K562 (cell line): ENCODE data around the gene CEP19. TPM values are rescaled to one million over a fixed set of nuclear protein-coding genes. Genes with fewer than 3 reads are reported as not detected.
A peak's percentile ranks its signal among the peaks of the same experiment; 100 is the strongest.

Experiments
- ELK1 ChIP-seq: sonication (generic); formaldehyde crosslinking; IDR thresholded peaks from 2 replicates; pipeline ENCODE4 v1.8.1; 2022; ENCODE audit warnings: missing genetic modification reagents
- EP400 ChIP-seq: fragments of 450-650 bp; IDR thresholded peaks from 2 replicates; pipeline ENCODE4 v1.6.1; 2017; ENCODE audit warnings: antibody characterized with exemption, mild to moderate bottlenecking, moderate library complexity
- HDAC2 ChIP-seq: fragments of 450-650 bp; IDR thresholded peaks from 2 replicates; pipeline ENCODE4 v1.6.1; 2016; ENCODE audit warnings: mild to moderate bottlenecking
- LCOR ChIP-seq: sonication (generic); formaldehyde crosslinking; IDR thresholded peaks from 2 replicates; pipeline ENCODE4 v1.8.0; 2022; ENCODE audit warnings: mild to moderate bottlenecking, missing genetic modification reagents
- LEF1 ChIP-seq: fragments of 450-650 bp; IDR thresholded peaks from 2 replicates; pipeline ENCODE4 v1.6.1; 2016; ENCODE audit warnings: mild to moderate bottlenecking
- MAFK ChIP-seq: IDR thresholded peaks from 2 replicates; pipeline ENCODE4 v1.6.1; 2011; ENCODE audit warnings: low read length, improper control_type of control experiment
- PBX2 ChIP-seq, 2 experiments: IDR thresholded peaks in 1 of 2; conservative IDR thresholded peaks in 1 of 2; 2 replicates each; pipeline ENCODE4 v1.6.1; 2016; ENCODE audit warnings: low read depth in 2 of 2, mild to moderate bottlenecking in 1 of 2, missing compliant biosample characterization in 1 of 2, missing genetic modification characterization in 1 of 2, moderate library complexity in 1 of 2
- WHSC1 ChIP-seq: IDR thresholded peaks from one replicate; pipeline ENCODE4 v1.6.1; 2012; ENCODE audit warnings: low read length, control low read depth, inconsistent platforms
- ZNF217 ChIP-seq: sonication (generic); formaldehyde crosslinking; IDR thresholded peaks from 2 replicates; pipeline ENCODE4 v1.8.0; 2022; ENCODE audit warnings: mild to moderate bottlenecking, missing genetic modification reagents
- polyA plus RNA-seq, 8 experiments: library from polyadenylated mRNA; depleted of rRNA in 4 of 8; stranded (reverse) in 5 of 8; unstranded in 3 of 8; fragments of >200 nt; fragmentation: Nextera tagmentation in 2 of 8; fragmentation: Illumina TruSeq in 1 of 8; extraction: Ambion mirVana in 2 of 8; extraction: Trizol in 1 of 8; gene quantifications; 2 replicates each; pipeline versions ENCODE4 v1.2.1 to v1.2.3, GENCODE V29; 2011 to 2014; ENCODE audit warnings: inconsistent platforms in 1 of 8, missing spikeins in 1 of 8
- total RNA-seq, 7 experiments: library from RNA; depleted of rRNA in 6 of 7; stranded (reverse); fragments of >200 nt in 6 of 7; fragmentation: Illumina TruSeq in 2 of 7; extraction: Trizol in 2 of 7; gene quantifications; 2 replicates each; pipeline versions ENCODE4 v1.2.1 to v1.2.3, GENCODE V29; 2011 to 2021; ENCODE audit warnings: low replicate concordance in 1 of 7

Gene CEP19
- total and polyA plus RNA-seq, 9 of the 15 experiments (the other 6 are each of a cell fraction or from before 2014, with no cell fraction given) = 2.5 to 4.5 (median 3.7) TPM

DNA sequence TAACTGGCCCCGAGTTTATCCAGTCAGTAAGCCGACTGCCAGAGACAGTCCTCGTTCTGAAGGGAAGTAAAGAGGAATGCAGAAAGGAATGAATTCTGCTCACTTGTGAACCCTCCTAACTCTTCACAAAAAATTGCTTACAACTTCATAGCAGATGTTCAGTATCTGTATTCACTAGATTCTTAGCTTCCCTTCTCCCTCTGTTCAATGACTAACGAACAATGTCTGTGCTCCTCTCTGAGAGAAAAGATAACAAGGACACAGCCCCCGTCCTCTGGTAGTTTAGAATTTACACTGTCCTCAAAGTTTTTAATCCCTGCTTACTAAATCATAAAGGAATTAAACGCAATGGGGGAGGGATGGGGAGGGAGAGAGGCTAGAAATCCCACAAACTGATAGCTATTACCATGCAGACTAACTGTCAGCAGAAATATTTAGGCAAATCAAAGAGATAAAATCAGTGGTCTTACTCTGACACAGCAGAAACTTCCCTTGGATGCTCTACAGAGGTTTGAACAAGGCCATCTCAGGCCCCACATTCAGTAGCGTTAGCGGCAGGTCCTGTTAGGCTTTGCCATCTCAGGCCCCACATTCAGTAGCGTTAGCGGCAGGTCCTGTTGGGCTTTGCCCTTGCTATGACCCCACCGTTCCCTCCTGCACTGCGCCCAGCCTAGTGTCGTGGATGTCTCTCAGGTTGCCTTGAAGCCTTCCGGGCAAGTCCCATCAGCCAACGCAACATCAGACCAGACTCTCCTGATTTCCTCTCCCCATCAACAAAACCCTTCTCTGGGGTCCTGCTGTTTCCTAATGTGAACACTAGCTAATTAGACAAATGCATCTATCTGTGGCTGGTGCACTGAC is 49.1 kb downstream of the CEP19 start (continued):
- TF ChIP-seq PBX2 (CRISPR knock-in tag; IDR thresholded peaks at IDR 0.05; ENCODE audit: low read depth) (no peak), PBX2 (tag; conservative IDR thresholded peaks at IDR 0.05; ENCODE audit: low read depth) (peak; percentile 76), LCOR (CRISPR knock-in tag) (peak; percentile 67; the same call in 1 of the 2 replicates), ELK1 (CRISPR knock-in tag) (no peak), WHSC1 (no peak), LEF1 (peak; percentile 66), EP400 (peak; percentile 27; the same call in 1 of the 2 replicates), HDAC2 (peak; percentile 85), MAFK (peak; percentile 79), ZNF217 (CRISPR knock-in tag) (no peak)
